Stomach (tissue), 9 donors: ENCODE measurements around the gene ZNF32. TPM values are rescaled to one million over a fixed set of nuclear protein-coding genes. Genes with fewer than 3 reads are reported as not detected.

Source experiments
- DNase-seq, 2 donors: peaks; one replicate each; pipeline versions ENCODE4 v3.0.0 to v3.0.0-alpha.2; 2013 to 2019
- H3K27ac ChIP-seq, 5 donors: fragments of 200-600 bp in 4 of 5; sonication (generic) in 4 of 5; one replicate each; pipeline ENCODE4 v1.5.1; 2013 to 2019; ENCODE audit warnings: mild to moderate bottlenecking in 1 of 5, moderate library complexity in 1 of 5
- H3K27me3 ChIP-seq, 3 donors: fragments of 200-600 bp; sonication (generic); one replicate each; pipeline ENCODE4 v1.5.1; 2017 to 2019; ENCODE audit warnings: mixed run types in 1 of 3
- H3K36me3 ChIP-seq, 4 donors: fragments of 200-600 bp; sonication (generic); 1 replicate in 3 of 4; 2 replicates in 1 of 4; pipeline ENCODE4 v1.5.1; 2016 to 2019
- H3K4me1 ChIP-seq, 4 donors: fragments of 200-600 bp; sonication (generic); one replicate each; pipeline ENCODE4 v1.5.1; 2016 to 2019
- H3K4me3 ChIP-seq, 4 donors: fragments of 200-600 bp; sonication (generic) in 3 of 4; one replicate each; pipeline ENCODE4 v1.5.1; 2016 to 2019; ENCODE audit warnings: mild to moderate bottlenecking in 1 of 4
- H3K9me3 ChIP-seq, 4 donors: fragments of 200-600 bp; sonication (generic); one replicate each; pipeline ENCODE4 v1.5.1; 2016 to 2019
- EP300 ChIP-seq: sonication (generic); formaldehyde crosslinking; IDR thresholded peaks from one replicate; pipeline ENCODE4 v1.6.1; 2017; ENCODE audit warnings: antibody characterized with exemption
- POLR2A ChIP-seq, 4 donors: fragments of 450-650 bp; IDR thresholded peaks; one replicate each; pipeline ENCODE4 v1.6.1; 2016; ENCODE audit warnings: antibody characterized with exemption in 4 of 4, control low read depth in 2 of 4, mild to moderate bottlenecking in 1 of 4, moderate library complexity in 1 of 4
- POLR2AphosphoS5 ChIP-seq, 3 donors: sonication (generic); formaldehyde crosslinking; IDR thresholded peaks; one replicate each; pipeline ENCODE4 v1.6.1; 2016; ENCODE audit warnings: antibody characterized with exemption in 3 of 3
- WGBS, 5 donors: extraction: QIAGEN DNeasy Blood & Tissue Kit in 3 of 5; methylation state at CpG; one replicate each; pipeline versions ENCODE4 v1.1.5 to v1.1.7; 2013 to 2018; 5-methylcytosine and 5-hydroxymethylcytosine counted together
- intact Hi-C: fragments of 100-400 bp; cut with DNase I; formaldehyde crosslinking; loops from one replicate; pipeline ENCODE4 v1.15.1; 2023; ENCODE audit warnings: low total_unique reads
- polyA plus RNA-seq, 3 donors: library from polyadenylated mRNA; stranded (reverse); fragments of 200-250 nt; gene quantifications; one replicate each; pipeline ENCODE4 v1.2.3, GENCODE V29; 2013
- total RNA-seq, 5 donors: library from RNA; depleted of rRNA; stranded (reverse); fragments of >200 nt; gene quantifications; one replicate each; pipeline versions ENCODE4 v1.1.0 to v1.2.3, GENCODE V29; 2014 to 2016
- TF ChIP-seq, protein P1 (sequence below), 7 experiments: fragments of 450-650 bp in 4 of 7; fragments of 200-600 bp in 3 of 7; sonication (generic) in 3 of 7; IDR thresholded peaks; one replicate each; pipeline ENCODE4 v1.5.1; 2016 to 2019; ENCODE audit warnings: antibody characterized with exemption in 7 of 7, control low read depth in 2 of 7, mild to moderate bottlenecking in 1 of 7
- donor health status: healthy with polysubstance abuse.
- donor health status: Bipolar disorder and iron deficiency.
- donor health status: healthy.

The ZNF32 gene
- total and polyA plus RNA-seq, 8 donors, result 8.7 to 75.9 (median 51.2) TPM

DNA sequence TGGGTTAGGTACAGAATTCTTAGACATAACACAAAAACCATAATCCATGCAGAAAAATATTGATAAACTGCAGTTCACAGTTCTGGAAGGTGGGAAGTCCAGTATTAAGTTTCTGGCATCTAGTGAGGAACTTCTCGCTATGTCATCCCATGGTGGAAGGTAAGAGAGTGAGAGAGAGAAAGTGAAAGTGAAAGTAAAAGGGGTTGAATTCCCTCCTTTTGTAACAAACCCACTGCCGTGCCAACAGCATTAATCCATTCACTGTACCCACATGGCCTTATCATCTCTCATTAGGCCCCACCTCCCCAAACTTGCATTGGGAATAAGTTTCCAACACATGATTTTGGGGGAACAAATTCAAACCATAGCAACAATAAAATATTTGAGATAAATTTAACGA, 25.3 kb downstream of the ZNF32 start:
- intact Hi-C loops, result no loop called here
- Histone ChIP-seq H3K9me3 (peaks cover 0 to 24% (median 8%) of the 10 kb centered on the region in 4 donors), H3K4me1 (no peaks in the 10 kb centered on the region), H3K27ac (no peak overlapping the region), H3K36me3 (no peaks in the 10 kb centered on the region), H3K4me3 (peak overlapping the region in 1 of 4 donors; percentile 6), H3K27me3 (no peaks in the 10 kb centered on the region)
- peak in 1 of 2 donors; percentile 32 for DNase-seq
- TF ChIP-seq POLR2AphosphoS5 (IDR thresholded peaks at IDR 0.05), result no peak
- TF ChIP-seq, protein P1, sequence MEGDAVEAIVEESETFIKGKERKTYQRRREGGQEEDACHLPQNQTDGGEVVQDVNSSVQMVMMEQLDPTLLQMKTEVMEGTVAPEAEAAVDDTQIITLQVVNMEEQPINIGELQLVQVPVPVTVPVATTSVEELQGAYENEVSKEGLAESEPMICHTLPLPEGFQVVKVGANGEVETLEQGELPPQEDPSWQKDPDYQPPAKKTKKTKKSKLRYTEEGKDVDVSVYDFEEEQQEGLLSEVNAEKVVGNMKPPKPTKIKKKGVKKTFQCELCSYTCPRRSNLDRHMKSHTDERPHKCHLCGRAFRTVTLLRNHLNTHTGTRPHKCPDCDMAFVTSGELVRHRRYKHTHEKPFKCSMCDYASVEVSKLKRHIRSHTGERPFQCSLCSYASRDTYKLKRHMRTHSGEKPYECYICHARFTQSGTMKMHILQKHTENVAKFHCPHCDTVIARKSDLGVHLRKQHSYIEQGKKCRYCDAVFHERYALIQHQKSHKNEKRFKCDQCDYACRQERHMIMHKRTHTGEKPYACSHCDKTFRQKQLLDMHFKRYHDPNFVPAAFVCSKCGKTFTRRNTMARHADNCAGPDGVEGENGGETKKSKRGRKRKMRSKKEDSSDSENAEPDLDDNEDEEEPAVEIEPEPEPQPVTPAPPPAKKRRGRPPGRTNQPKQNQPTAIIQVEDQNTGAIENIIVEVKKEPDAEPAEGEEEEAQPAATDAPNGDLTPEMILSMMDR (IDR thresholded peaks at IDR 0.05), result no peak
- WGBS, 5 donors, result 54 to 64% (median 60%) methylated on average over 3 of the region's 3 CpGs

DNA sequence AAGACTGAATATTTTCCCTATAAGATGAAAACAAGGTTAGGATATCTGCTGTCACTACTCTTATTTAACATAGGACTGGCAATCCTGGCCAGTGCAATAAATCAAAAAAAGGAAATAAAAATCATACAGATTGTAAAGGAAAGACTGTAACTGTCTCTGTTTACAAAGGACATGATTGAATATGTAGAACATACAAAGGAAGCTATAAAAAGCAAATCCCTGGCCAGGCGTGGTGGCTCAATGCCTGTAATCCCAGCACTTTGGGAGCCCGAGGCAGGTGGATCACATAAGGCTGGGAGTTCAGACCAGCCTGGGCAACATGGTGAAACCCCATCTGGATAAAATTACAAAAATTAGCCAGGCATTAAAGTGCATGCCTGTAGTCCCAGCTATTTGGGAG, 26.6 kb downstream of the ZNF32 start:
- intact Hi-C loops, result no loop called here
- DNase-seq, result no peak
- TF ChIP-seq, protein P1 (IDR thresholded peaks at IDR 0.05), result no peak
- TF ChIP-seq EP300, result no peak
- no peak for TF ChIP-seq POLR2AphosphoS5 (IDR thresholded peaks at IDR 0.05)
- TF ChIP-seq POLR2A (IDR thresholded peaks at IDR 0.05), result no peak

DNA sequence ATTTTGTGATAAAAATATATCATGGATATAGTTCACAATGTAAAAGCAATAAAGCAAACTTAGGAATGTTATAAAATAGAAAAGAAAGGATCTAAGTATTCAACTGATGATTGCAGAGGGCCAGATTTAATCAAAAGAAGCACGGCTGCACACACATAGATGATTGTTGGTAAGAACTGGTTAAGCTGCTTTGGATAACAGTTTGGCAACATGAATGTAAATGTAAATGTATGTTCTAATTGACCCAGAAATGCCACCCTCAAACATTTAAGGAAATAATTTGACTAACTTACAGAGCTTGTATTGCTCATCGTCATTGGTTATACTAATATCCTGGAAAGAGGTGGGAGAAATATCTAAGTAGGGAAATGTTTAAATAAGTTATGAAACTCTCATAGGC, 29.3 kb downstream of the ZNF32 start:
- no peak for TF ChIP-seq EP300
- TF ChIP-seq, protein P1 (IDR thresholded peaks at IDR 0.05), result no peak
- no peak for TF ChIP-seq POLR2A (IDR thresholded peaks at IDR 0.05)
- WGBS, 5 donors, result 75 to 97% (median 81%) methylated on average over 2 of the region's 2 CpGs
- DNase-seq, result no peak

More for the DNA sequence above, 26.6 kb downstream of the ZNF32 start:
- Histone ChIP-seq H3K9me3 (peaks cover 6 to 37% (median 18%) of the 10 kb centered on the region in 4 donors), H3K4me1 (no peaks in the 10 kb centered on the region), H3K36me3 (peaks cover 1 to 7% (median 3%) of the 10 kb centered on the region in 4 donors), H3K27me3 (no peaks in the 10 kb centered on the region), H3K4me3 (no peak overlapping the region), H3K27ac (no peak overlapping the region)
- WGBS, 5 donors, result 57 to 79% (median 67%) methylated on average over 2 of the region's 2 CpGs

DNA sequence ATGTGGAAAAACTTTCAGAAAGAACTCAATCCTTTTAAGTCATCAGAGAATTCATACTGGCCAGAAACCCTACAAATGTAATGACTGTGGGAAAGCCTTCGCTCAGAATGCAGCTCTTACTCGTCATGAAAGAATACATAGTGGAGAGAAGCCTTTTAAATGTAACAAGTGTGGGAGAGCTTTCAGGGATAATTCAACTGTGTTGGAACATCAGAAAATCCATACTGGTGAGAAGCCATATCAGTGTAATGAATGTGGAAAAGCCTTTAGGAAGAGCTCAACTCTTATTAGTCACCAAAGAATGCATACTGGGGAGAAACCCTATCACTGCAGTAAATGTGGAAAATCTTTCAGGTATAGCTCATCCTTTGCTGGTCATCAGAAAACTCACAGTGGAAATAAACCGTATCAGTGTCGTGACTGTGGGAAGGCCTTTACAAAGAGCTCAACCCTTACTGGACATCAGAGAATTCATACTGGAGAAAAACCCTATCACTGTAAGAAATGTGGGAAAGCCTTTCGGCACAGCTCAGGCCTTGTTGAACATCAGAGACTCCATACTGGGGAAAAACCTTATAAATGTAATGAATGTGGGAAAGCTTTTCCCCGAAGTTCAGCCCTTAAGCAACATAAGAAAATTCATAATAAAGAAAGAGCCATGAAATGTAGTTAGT, 31.8 kb downstream of the ZNF32 start:
- TF ChIP-seq POLR2AphosphoS5 (IDR thresholded peaks at IDR 0.05), result no peak
- no peaks in the 10 kb centered on the region for H3K4me1 ChIP-seq
- H3K27me3 ChIP-seq, result no peaks in the 10 kb centered on the region
- H3K36me3 ChIP-seq, result peaks cover 19 to 58% (median 48%) of the 10 kb centered on the region in 4 donors
- 77 to 95% (median 92%) methylated on average over 6 of the region's 6 CpGs for WGBS, 5 donors
- H3K9me3 ChIP-seq, result peaks cover 19 to 65% (median 41%) of the 10 kb centered on the region in 4 donors
- no peak for DNase-seq
- no peak overlapping the region for H3K4me3 ChIP-seq
- H3K27ac ChIP-seq, result no peak overlapping the region
- intact Hi-C loops, result no loop called here

More for the DNA sequence above, 29.3 kb downstream of the ZNF32 start:
- H3K36me3 ChIP-seq, result peaks cover 15 to 33% (median 30%) of the 10 kb centered on the region in 4 donors
- no peak overlapping the region for H3K4me3 ChIP-seq
- no peaks in the 10 kb centered on the region for H3K4me1 ChIP-seq
- H3K9me3 ChIP-seq, result peaks cover 19 to 62% (median 39%) of the 10 kb centered on the region in 4 donors
- H3K27me3 ChIP-seq, result no peaks in the 10 kb centered on the region
- H3K27ac ChIP-seq, result no peak overlapping the region
- intact Hi-C loops, result no loop called here

DNA sequence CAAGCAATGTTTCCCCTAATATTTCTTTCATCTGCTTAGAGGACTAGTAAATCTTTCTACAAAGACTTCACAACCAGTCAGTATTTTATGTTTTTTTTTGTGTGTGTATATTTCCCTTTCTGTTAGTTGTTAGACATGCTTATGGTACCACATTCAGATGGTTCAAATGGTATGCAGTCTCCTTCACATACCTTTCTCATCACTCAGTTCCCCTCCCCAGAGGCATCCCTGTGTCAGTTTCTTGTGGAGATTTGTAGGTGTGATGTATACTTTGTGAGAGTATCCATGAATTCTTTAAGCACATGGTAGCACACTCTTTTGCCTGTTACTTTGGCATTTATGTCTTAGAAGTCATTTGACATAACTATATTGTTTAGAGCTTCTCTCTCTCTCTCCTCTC, 38.0 kb downstream of the ZNF32 start:
- Histone ChIP-seq H3K36me3 (peaks cover 10 to 68% (median 60%) of the 10 kb centered on the region in 4 donors), H3K9me3 (peaks cover 0 to 25% (median 9%) of the 10 kb centered on the region in 4 donors), H3K4me1 (peaks cover 9 to 17% (median 14%) of the 10 kb centered on the region in 4 donors), H3K27ac (no peak overlapping the region), H3K4me3 (no peak overlapping the region), H3K27me3 (no peaks in the 10 kb centered on the region)
- DNase-seq, result no peak
- intact Hi-C loops, result no loop called here
- TF ChIP-seq, protein P1 (IDR thresholded peaks at IDR 0.05), result no peak
- no peak for TF ChIP-seq POLR2AphosphoS5 (IDR thresholded peaks at IDR 0.05)
- no peak for TF ChIP-seq POLR2A (IDR thresholded peaks at IDR 0.05)
- no peak for TF ChIP-seq EP300
